ENCODE measurements around the gene TNFRSF6B.

The TNFRSF6B gene

GRCh38 chr20:63690898-63691710, 5.3 kb upstream of the TNFRSF6B start:
- no peaks in the 10 kb centered on the region for H3K36me3 ChIP-seq (ENCODE audit: control insufficient read depth, insufficient read depth, low read length)
- H3K27ac ChIP-seq = no peak overlapping the region

GRCh38 chr20:63691711-63692435, 4.6 kb upstream of the TNFRSF6B start:
- TF ChIP-seq CTCF (IDR thresholded peaks at IDR 0.05) = no peak
- no peak overlapping the region for H3K4me2 ChIP-seq (ENCODE audit: low read length)
- H3K27ac ChIP-seq = no peak overlapping the region

More at GRCh38 chr20:63690898-63691710, 5.3 kb upstream of the TNFRSF6B start:
- H3K4me1 ChIP-seq = no peaks in the 10 kb centered on the region
- H3K9me3 ChIP-seq (ENCODE audit: control insufficient read depth, low read length) = no peaks in the 10 kb centered on the region
- no peaks in the 10 kb centered on the region for H3K27me3 ChIP-seq (ENCODE audit: control insufficient read depth, insufficient read depth, low read length)
- no peak overlapping the region for H3K9ac ChIP-seq
- TF ChIP-seq CTCF (IDR thresholded peaks at IDR 0.05) = no peak
- no peak overlapping the region for H3K4me3 ChIP-seq (ENCODE audit: low read depth, low read length)
- H3K79me2 ChIP-seq = no peaks in the 10 kb centered on the region
- no peak overlapping the region for H2AFZ ChIP-seq
- no peak overlapping the region for H3K4me2 ChIP-seq (ENCODE audit: low read length)

GRCh38 chr20:63692436-63693082, 3.9 kb upstream of the TNFRSF6B start:
- Histone ChIP-seq H3K79me2 (peaks cover 4% of the 10 kb centered on the region), H3K9ac (no peak overlapping the region), H3K9me3 (ENCODE audit: control insufficient read depth, low read length) (no peaks in the 10 kb centered on the region), H3K4me3 (ENCODE audit: low read depth, low read length) (no peak overlapping the region), H3K36me3 (ENCODE audit: control insufficient read depth, insufficient read depth, low read length) (no peaks in the 10 kb centered on the region), H3K4me1 (no peaks in the 10 kb centered on the region), H2AFZ (no peak overlapping the region), H3K4me2 (ENCODE audit: low read length) (no peak overlapping the region), H3K27ac (no peak overlapping the region), H3K27me3 (ENCODE audit: control insufficient read depth, insufficient read depth, low read length) (no peaks in the 10 kb centered on the region)
- no peak for TF ChIP-seq CTCF (IDR thresholded peaks at IDR 0.05)

More at GRCh38 chr20:63691711-63692435, 4.6 kb upstream of the TNFRSF6B start:
- H3K79me2 ChIP-seq = peaks cover 3% of the 10 kb centered on the region
- no peak overlapping the region for H3K4me3 ChIP-seq (ENCODE audit: low read depth, low read length)
- no peaks in the 10 kb centered on the region for H3K27me3 ChIP-seq (ENCODE audit: control insufficient read depth, insufficient read depth, low read length)
- H3K36me3 ChIP-seq (ENCODE audit: control insufficient read depth, insufficient read depth, low read length) = no peaks in the 10 kb centered on the region
- no peaks in the 10 kb centered on the region for H3K4me1 ChIP-seq
- no peaks in the 10 kb centered on the region for H3K9me3 ChIP-seq (ENCODE audit: control insufficient read depth, low read length)
- no peak overlapping the region for H2AFZ ChIP-seq
- H3K9ac ChIP-seq = no peak overlapping the region

- Histone ChIP-seq H3K27ac (no peak overlapping the region), H3K4me1 (no peaks in the 10 kb centered on the region), H2AFZ (no peak overlapping the region), H3K27me3 (ENCODE audit: control insufficient read depth, insufficient read depth, low read length) (no peaks in the 10 kb centered on the region), H3K4me2 (ENCODE audit: low read length) (no peak overlapping the region), H3K4me3 (ENCODE audit: low read depth, low read length) (no peak overlapping the region), H3K36me3 (ENCODE audit: control insufficient read depth, insufficient read depth, low read length) (no peaks in the 10 kb centered on the region), H3K9ac (no peak overlapping the region), H3K79me2 (peaks cover 4% of the 10 kb centered on the region), H3K9me3 (ENCODE audit: control insufficient read depth, low read length) (no peaks in the 10 kb centered on the region)
- TF ChIP-seq CTCF (IDR thresholded peaks at IDR 0.05) = no peak
These were observed 3.2 kb upstream of the TNFRSF6B start for GRCh38 chr20:63693083-63693732.

All from parathyroid adenoma (tissue), 2 donors.